Heart left ventricle (tissue), 13 donors: ENCODE results near the gene SPSB4.

Source experiments
- POLR2A ChIP-seq, 2 donors: fragments of 450-650 bp; IDR thresholded peaks; one replicate each; pipeline ENCODE4 v1.6.1; 2017; ENCODE audit warnings: antibody characterized with exemption in 2 of 2, mild to moderate bottlenecking in 2 of 2, moderate library complexity in 2 of 2
- TF ChIP-seq, protein P1 (sequence below), 12 donors: fragments of 200-600 bp; sonication (generic) in 4 of 12; IDR thresholded peaks; one replicate each; pipeline versions ENCODE4 v1.5.0 to v1.8.0; 2018 to 2022; ENCODE audit warnings: antibody characterized with exemption in 12 of 12, mild to moderate bottlenecking in 5 of 12
- donor health status: ischemic (EF 13 %, LVEDD 7.1; RV severe dilation, severe dysfunction).
- donor health status: DM: no; HTN: yes; CAD: no.
- donor health status: DM: no; HTN: no; CAD: no.
- donor health status: ischemic (EF 25% LVEDD 6.9; RV normal size, moderate dysfunction).
- donor health status: ischemic (EF 25% LVEDD 5.7; RV mildly dilated, moderate dysfunction).
- donor health status: ischemic (EF 35%, LVEDD 5.7; RV mildly dilated, moderate dysfunction).
- donor health status: nonischemic (EF 11% LVEDD 7.7; RV severe dilation, severe dysfunction).
- donor health status: DM: yes; HTN: yes; CAD: no.
- donor health status: PGD.
- donor health status: ischemic (EF 29% LVEDD 5.4; RV normal size, mild dysfunction).
- donor health status: nonischemic (EF 23%, LVEDD 6.1; RV moderate dilation, normal function).

DNA sequence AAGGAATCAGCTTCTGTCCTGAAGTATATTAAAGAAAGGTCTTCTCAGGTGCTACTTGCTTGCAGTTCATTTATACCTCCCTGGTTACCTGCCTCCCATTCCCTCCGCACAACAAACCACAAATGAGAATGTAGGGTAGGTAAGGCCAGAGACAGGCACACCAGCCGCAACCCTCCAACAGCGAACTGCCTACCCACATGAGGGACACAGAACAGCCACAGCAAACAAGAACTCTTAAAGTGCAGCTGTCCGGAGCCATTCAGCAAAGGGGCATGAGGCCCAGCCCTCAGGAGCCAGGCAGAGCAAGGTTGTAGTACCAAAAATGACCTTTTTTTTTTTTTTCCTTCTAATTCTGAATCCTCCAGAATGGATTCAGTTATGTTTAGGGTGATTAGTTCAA lies 52.4 kb downstream of the SPSB4 start:
- TF ChIP-seq POLR2A (IDR thresholded peaks at IDR 0.05) = no peak
- TF ChIP-seq, protein P1, sequence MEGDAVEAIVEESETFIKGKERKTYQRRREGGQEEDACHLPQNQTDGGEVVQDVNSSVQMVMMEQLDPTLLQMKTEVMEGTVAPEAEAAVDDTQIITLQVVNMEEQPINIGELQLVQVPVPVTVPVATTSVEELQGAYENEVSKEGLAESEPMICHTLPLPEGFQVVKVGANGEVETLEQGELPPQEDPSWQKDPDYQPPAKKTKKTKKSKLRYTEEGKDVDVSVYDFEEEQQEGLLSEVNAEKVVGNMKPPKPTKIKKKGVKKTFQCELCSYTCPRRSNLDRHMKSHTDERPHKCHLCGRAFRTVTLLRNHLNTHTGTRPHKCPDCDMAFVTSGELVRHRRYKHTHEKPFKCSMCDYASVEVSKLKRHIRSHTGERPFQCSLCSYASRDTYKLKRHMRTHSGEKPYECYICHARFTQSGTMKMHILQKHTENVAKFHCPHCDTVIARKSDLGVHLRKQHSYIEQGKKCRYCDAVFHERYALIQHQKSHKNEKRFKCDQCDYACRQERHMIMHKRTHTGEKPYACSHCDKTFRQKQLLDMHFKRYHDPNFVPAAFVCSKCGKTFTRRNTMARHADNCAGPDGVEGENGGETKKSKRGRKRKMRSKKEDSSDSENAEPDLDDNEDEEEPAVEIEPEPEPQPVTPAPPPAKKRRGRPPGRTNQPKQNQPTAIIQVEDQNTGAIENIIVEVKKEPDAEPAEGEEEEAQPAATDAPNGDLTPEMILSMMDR (IDR thresholded peaks at IDR 0.05) = no peak
